Gastroesophageal sphincter (tissue), 3 donors: ENCODE results near the gene ABCG1.

Experiments
- EP300 ChIP-seq: sonication (generic); formaldehyde crosslinking; IDR thresholded peaks from one replicate; pipeline ENCODE4 v1.6.1; 2017; ENCODE audit warnings: antibody characterized with exemption, mild to moderate bottlenecking
- POLR2A ChIP-seq, 2 donors: fragments of 450-650 bp; IDR thresholded peaks; one replicate each; pipeline ENCODE4 v1.6.1; 2017; ENCODE audit warnings: antibody characterized with exemption in 2 of 2, mild to moderate bottlenecking in 2 of 2, moderate library complexity in 1 of 2
- POLR2AphosphoS5 ChIP-seq: sonication (generic); formaldehyde crosslinking; IDR thresholded peaks from one replicate; pipeline ENCODE4 v1.6.1; 2017; ENCODE audit warnings: antibody characterized with exemption
- TF ChIP-seq, protein P1 (sequence below), 4 experiments: fragments of 200-600 bp in 2 of 4; fragments of 450-650 bp in 2 of 4; sonication (generic) in 1 of 4; IDR thresholded peaks; one replicate each; pipeline ENCODE4 v1.5.1; 2017 to 2019; ENCODE audit warnings: antibody characterized with exemption in 4 of 4, mild to moderate bottlenecking in 2 of 4, moderate library complexity in 2 of 4

DNA sequence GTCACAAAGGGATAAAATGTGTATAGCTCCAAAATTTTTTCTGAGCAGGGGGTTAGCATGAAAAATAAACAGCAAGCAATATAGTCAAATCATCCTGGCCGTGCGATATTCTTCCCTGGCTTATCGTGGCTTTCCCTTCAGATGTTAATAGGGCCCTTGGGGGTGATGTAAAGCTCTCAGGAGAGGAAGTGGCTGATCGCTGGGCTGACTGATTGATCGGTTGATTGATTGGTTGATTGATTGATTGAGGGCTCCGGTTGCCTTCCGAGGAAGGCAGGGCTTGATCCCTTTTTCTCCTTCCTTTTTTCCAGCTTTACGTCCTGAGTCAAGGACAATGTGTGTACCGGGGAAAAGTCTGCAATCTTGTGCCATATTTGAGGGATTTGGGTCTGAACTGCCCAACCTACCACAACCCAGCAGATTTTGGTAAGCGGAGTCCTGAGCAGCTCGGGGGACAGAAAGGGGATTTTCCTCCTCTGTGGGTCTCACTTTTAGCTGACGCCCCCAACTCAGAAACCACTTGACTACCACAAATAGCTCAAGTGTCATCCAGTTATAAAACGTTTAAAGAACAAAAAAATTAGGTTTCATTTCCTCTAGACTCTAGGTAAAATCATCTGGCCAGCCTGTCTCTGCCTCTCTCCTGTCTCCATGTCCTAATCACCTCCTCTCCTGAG, 66.8 kb downstream of the ABCG1 start:
- TF ChIP-seq POLR2A (IDR thresholded peaks at IDR 0.05) (no peak), POLR2AphosphoS5 (no peak), EP300 (no peak)
- TF ChIP-seq, protein P1, sequence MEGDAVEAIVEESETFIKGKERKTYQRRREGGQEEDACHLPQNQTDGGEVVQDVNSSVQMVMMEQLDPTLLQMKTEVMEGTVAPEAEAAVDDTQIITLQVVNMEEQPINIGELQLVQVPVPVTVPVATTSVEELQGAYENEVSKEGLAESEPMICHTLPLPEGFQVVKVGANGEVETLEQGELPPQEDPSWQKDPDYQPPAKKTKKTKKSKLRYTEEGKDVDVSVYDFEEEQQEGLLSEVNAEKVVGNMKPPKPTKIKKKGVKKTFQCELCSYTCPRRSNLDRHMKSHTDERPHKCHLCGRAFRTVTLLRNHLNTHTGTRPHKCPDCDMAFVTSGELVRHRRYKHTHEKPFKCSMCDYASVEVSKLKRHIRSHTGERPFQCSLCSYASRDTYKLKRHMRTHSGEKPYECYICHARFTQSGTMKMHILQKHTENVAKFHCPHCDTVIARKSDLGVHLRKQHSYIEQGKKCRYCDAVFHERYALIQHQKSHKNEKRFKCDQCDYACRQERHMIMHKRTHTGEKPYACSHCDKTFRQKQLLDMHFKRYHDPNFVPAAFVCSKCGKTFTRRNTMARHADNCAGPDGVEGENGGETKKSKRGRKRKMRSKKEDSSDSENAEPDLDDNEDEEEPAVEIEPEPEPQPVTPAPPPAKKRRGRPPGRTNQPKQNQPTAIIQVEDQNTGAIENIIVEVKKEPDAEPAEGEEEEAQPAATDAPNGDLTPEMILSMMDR (IDR thresholded peaks at IDR 0.05): no peak
